ENCODE measurements around the gene COL3A1.

GRCh38 chr2:188986839-188987238 is 12.7 kb downstream of the COL3A1 start:
- no peak for TF ChIP-seq FOXA1 (IDR thresholded peaks at IDR 0.05)
- no peak for TF ChIP-seq SUZ12 (IDR thresholded peaks at IDR 0.05)
- no peak for TF ChIP-seq ELF4 (IDR thresholded peaks at IDR 0.05)
- TF ChIP-seq FOXM1 (IDR thresholded peaks at IDR 0.05; ENCODE audit: borderline replicate concordance) = no peak
- no peak for TF ChIP-seq SP1 (IDR thresholded peaks at IDR 0.05)
- TF ChIP-seq FOXK2 (IDR thresholded peaks at IDR 0.05) = no peak
- no peak for TF ChIP-seq TARDBP (IDR thresholded peaks at IDR 0.05)

All from HEK293T (cell line).